HFFc6 (cell line): Measurements from ENCODE around the gene PRR23B. TPM values are rescaled to one million over a fixed set of nuclear protein-coding genes. Genes with fewer than 3 reads are reported as not detected.

Experiments
- DNase-seq: peaks from one replicate; pipeline ENCODE4 v3.0.0-alpha.2; 2018
- H3K27ac Mint-ChIP-seq: 2 replicates; pipeline ENCODE4 v1.8.0; 2020; ENCODE audit warnings: mild to moderate bottlenecking, mixed read lengths
- H3K27me3 Mint-ChIP-seq: 2 replicates; pipeline ENCODE4 v1.8.0; 2021; ENCODE audit warnings: mild to moderate bottlenecking, moderate library complexity, mixed read lengths; ENCODE audit not compliant: insufficient read depth
- H3K36me3 Mint-ChIP-seq: 2 replicates; pipeline ENCODE4 v1.8.0; 2021; ENCODE audit warnings: low read depth, mixed read lengths
- H3K4me1 Mint-ChIP-seq: 2 replicates; pipeline ENCODE4 v1.8.0; 2020; ENCODE audit warnings: low read depth, mixed read lengths
- H3K4me3 Mint-ChIP-seq: 2 replicates; pipeline ENCODE4 v1.8.0; 2020; ENCODE audit warnings: mild to moderate bottlenecking, moderate library complexity, mixed read lengths
- H3K9me3 Mint-ChIP-seq: 2 replicates; pipeline ENCODE4 v1.8.0; 2020; ENCODE audit warnings: mild to moderate bottlenecking, mixed read lengths
- long read RNA-seq: library from polyadenylated mRNA; unstranded; transcript quantifications from one replicate; pipeline ENCODE4 v2.0.0, GENCODE V29; 2019
- total RNA-seq, 6 experiments: library from RNA; stranded (reverse); fragmentation: NEBNext Ultra II Directional; extraction: Animal tissue kit (Norgen Biotek cat#: 25700); gene quantifications; 2 replicates in 1 of 6; 3 replicates in 5 of 6; pipeline ENCODE4 v1.2.3, GENCODE V29; 2021
- TF ChIP-seq, protein P1 (sequence below): fragments of 200-600 bp; sonication (generic); IDR thresholded peaks from 2 replicates; pipeline ENCODE4 v1.5.0; 2021; ENCODE audit warnings: antibody characterized with exemption, mild to moderate bottlenecking

Gene PRR23B
- not detected for total RNA-seq
- long read RNA-seq = 0 reads

GRCh38 chr3:139020868-139021234 lies at the start of gene PRR23B:
Gene PRR23B, minus strand, starts transcription at chr3:139020926. Its CDS starts 265 bp downstream, at chr3:139020661.
- peaks cover 8% of the 10 kb centered on the region for H3K9me3 Mint-ChIP-seq
- H3K27ac Mint-ChIP-seq = no peak within 1 kb of the TSS
- DNase-seq = no peak
- H3K36me3 Mint-ChIP-seq = no peaks in the 10 kb centered on the region
- no peak within 1 kb of the TSS for H3K4me3 Mint-ChIP-seq
- TF ChIP-seq, protein P1, sequence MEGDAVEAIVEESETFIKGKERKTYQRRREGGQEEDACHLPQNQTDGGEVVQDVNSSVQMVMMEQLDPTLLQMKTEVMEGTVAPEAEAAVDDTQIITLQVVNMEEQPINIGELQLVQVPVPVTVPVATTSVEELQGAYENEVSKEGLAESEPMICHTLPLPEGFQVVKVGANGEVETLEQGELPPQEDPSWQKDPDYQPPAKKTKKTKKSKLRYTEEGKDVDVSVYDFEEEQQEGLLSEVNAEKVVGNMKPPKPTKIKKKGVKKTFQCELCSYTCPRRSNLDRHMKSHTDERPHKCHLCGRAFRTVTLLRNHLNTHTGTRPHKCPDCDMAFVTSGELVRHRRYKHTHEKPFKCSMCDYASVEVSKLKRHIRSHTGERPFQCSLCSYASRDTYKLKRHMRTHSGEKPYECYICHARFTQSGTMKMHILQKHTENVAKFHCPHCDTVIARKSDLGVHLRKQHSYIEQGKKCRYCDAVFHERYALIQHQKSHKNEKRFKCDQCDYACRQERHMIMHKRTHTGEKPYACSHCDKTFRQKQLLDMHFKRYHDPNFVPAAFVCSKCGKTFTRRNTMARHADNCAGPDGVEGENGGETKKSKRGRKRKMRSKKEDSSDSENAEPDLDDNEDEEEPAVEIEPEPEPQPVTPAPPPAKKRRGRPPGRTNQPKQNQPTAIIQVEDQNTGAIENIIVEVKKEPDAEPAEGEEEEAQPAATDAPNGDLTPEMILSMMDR = peak; percentile 45
- H3K27me3 Mint-ChIP-seq = no peaks in the 10 kb centered on the region; the same call in 1 of the 2 replicates
- no peaks in the 10 kb centered on the region for H3K4me1 Mint-ChIP-seq

GRCh38 chr3:139062918-139063317 lies 42.2 kb upstream of the PRR23B start:
- no peaks in the 10 kb centered on the region for H3K9me3 Mint-ChIP-seq
- DNase-seq = no peak
- H3K27me3 Mint-ChIP-seq = no peaks in the 10 kb centered on the region
- no peaks in the 10 kb centered on the region for H3K4me1 Mint-ChIP-seq
- TF ChIP-seq, protein P1 = no peak
- H3K36me3 Mint-ChIP-seq = no peaks in the 10 kb centered on the region
- H3K4me3 Mint-ChIP-seq = no peak overlapping the region
- no peak overlapping the region for H3K27ac Mint-ChIP-seq

DNA sequence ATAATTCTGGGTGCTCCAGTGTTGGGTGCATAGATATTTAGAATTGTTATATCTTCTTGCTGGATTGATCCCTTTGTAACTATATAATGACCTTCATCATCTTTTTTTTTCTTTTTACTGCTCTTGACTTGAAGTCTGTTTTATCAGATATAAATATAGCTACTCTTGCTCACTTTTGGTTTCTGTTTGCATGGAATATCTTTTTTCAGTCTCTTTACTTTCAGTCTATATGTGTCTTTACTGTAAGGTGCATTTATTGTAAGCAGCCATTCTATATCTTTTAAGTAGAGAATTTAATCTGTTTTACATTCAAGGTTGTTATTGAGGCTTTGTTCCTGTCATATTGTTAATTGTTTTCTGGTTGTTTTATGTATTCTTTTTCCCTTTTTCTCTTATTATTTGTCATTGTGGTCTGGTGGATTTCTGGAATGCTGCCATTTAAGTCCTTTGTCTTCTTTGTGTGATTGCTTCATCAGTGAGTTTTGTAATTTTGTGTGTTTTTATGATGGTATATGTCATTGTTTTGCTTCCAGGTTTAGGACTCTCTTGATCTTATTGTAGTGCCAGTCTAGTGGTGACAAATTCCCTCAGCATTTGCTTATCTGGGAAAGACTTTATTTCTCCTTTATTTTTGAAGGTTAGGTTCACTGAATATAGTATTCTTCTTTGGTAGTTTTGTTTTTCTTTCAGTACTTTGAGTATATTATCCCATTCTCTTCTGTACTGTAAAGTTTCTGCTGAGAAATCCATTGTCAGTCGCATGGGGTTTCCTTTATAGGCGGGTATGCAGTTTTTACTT lies 32.3 kb upstream of the PRR23B start:
- no peak overlapping the region for H3K27ac Mint-ChIP-seq
- DNase-seq = no peak
- TF ChIP-seq, protein P1 = no peak
- H3K9me3 Mint-ChIP-seq = peaks cover 16% of the 10 kb centered on the region
- no peaks in the 10 kb centered on the region for H3K36me3 Mint-ChIP-seq
- no peaks in the 10 kb centered on the region for H3K4me1 Mint-ChIP-seq
- H3K4me3 Mint-ChIP-seq = no peak overlapping the region
- no peaks in the 10 kb centered on the region for H3K27me3 Mint-ChIP-seq

GRCh38 chr3:139044366-139045210 lies 23.9 kb upstream of the PRR23B start, which contains the start of gene PRR23C:
Gene PRR23C, minus strand, starts transcription at chr3:139044892. Its CDS starts 272 bp downstream, at chr3:139044620.
- TF ChIP-seq, protein P1 = peak; percentile 32
- Mint-ChIP-seq H3K4me1 (no peaks in the 10 kb centered on the region), H3K9me3 (peaks cover 21% of the 10 kb centered on the region), H3K4me3 (no peak within 1 kb of the TSS), H3K27ac (no peak within 1 kb of the TSS), H3K27me3 (peaks cover 2% of the 10 kb centered on the region; the same call in 1 of the 2 replicates), H3K36me3 (peaks cover 11% of the 10 kb centered on the region; the same call in 1 of the 2 replicates)
- DNase-seq = no peak

DNA sequence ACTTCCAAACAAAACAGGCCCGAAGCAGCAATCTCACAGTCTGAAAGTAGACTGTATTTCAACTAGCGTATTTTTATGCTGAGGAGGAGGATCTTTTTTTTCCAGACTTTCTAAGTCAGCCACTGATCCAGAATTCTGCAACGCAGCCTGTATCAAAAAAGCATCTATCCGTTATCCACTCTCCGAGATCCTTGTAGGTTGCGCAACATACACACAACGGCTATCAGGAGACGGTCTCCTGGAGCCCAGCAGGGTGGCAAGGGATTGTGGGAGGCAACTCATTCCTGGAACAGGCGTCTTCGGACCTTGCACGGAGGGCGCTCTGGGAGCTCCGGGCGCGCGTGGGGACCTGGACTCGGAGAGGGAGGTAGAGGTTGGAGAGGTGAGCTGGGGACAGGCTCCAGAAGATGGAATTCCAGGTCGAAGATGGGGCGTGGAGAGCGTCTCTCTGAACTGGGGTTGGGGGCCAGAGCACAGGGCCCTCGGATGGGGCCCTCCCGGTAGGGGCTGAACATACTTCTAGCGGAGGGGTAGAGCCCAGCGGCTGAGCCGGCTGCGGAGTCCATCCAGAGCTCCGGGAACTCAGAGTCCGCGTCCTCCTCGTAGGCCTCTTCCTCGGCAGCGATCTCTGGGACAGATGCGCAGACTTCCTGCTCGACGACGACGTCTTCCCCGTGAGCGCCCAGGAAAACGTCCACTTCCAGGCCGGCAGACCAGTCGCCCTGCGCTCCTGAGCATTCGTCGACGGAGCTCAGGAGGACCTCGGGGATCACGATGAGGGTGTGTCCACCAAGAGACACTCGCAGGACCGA lies 23.0 kb upstream of the PRR23B start:
- DNase-seq = no peak
- Mint-ChIP-seq H3K27ac (no peak overlapping the region), H3K27me3 (peaks cover 2% of the 10 kb centered on the region; the same call in 1 of the 2 replicates), H3K36me3 (peaks cover 11% of the 10 kb centered on the region; the same call in 1 of the 2 replicates), H3K9me3 (peaks cover 21% of the 10 kb centered on the region), H3K4me1 (no peaks in the 10 kb centered on the region), H3K4me3 (no peak overlapping the region)
- TF ChIP-seq, protein P1 = no peak
